Astrocyte of the cerebellum (primary cell): ENCODE data around the gene THUMPD3.
A peak's percentile ranks its signal among the peaks of the same experiment; 100 is the strongest.

Source experiments
- DNase-seq: peaks from one replicate; pipeline ENCODE4 v3.0.0-alpha.2; 2011; ENCODE audit warnings: low read depth
- H3K4me3 ChIP-seq: 2 replicates; pipeline ENCODE4 v1.5.1; 2011; ENCODE audit warnings: mild to moderate bottlenecking, low read depth, low read length, moderate library complexity
- in situ Hi-C: cut with HindIII; loops from 2 replicates; pipeline ENCODE4 v1.10.0; 2017; ENCODE audit warnings: low sequenced_read_pairs
- TF ChIP-seq, protein P1 (sequence below): IDR thresholded peaks from 2 replicates; pipeline ENCODE4 v1.5.1; 2012; ENCODE audit warnings: low read length, low read depth, moderate library complexity, mild to moderate bottlenecking; ENCODE audit errors: missing control alignments

The THUMPD3 gene

DNA sequence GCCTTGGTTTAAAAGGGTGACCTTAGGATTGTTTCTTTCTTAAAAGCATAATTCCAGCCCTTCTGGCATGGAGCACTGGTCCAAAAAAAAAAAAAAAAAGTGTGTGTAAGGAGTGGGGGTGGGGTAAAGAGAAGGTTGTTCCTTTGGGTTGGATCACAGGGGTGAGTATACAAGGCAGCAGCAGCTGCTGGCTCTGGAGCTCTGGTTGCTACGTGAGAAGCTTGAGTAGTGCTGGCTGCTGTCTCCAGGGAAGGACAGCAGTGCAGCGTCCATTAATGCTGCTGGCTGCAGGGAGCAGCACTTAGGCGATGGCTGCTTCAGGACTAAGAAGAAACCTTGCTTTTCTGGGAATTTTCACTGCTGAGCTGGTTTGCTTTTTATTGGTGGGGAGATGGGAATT is 36.9 kb downstream of the THUMPD3 start:
- H3K4me3 ChIP-seq, result peak overlapping the region; percentile 66
- in situ Hi-C loops, result no loop called here
- DNase-seq, result peak; percentile 85
- TF ChIP-seq, protein P1, sequence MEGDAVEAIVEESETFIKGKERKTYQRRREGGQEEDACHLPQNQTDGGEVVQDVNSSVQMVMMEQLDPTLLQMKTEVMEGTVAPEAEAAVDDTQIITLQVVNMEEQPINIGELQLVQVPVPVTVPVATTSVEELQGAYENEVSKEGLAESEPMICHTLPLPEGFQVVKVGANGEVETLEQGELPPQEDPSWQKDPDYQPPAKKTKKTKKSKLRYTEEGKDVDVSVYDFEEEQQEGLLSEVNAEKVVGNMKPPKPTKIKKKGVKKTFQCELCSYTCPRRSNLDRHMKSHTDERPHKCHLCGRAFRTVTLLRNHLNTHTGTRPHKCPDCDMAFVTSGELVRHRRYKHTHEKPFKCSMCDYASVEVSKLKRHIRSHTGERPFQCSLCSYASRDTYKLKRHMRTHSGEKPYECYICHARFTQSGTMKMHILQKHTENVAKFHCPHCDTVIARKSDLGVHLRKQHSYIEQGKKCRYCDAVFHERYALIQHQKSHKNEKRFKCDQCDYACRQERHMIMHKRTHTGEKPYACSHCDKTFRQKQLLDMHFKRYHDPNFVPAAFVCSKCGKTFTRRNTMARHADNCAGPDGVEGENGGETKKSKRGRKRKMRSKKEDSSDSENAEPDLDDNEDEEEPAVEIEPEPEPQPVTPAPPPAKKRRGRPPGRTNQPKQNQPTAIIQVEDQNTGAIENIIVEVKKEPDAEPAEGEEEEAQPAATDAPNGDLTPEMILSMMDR, result no peak

DNA sequence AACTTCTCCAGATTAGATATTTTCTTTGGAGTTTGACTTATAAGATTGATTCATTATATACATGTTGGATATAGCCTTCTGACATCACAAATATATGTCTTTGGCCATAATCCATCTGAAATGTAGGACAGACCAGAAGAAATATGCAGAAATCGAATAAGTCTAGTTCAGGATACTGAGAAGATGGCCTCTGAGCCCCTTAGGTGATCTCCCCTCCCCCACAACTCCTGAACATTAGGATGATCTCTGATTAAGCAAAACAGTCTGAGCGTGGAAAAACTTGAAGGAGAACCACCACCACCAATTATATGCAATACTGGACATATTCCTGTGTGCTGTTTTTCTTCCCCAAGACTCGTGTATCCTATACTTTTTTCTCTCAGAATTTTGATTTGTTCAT is 37.8 kb downstream of the THUMPD3 start:
- DNase-seq, result no peak
- in situ Hi-C loops, result no loop called here
- TF ChIP-seq, protein P1, result no peak
- H3K4me3 ChIP-seq, result peak overlapping the region; percentile 20

DNA sequence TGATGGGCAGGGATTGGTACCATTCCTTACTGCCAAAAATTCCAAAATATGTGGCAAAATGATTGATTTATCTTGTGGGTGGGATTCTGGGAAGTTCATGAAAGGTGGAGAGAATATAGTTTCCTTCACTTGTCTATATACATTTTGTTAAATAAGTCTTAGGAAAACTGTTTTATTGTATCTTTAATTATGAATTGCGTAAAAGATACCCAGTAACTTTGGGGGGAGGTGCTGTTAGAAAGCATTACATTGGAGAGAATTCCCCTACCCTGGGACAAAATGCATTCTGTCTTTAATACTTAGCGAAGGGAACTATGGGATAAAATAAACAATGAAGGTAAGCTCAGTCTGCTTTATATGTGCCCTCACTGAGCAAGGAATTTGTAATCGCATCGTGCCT is 39.1 kb downstream of the THUMPD3 start:
- H3K4me3 ChIP-seq, result no peak overlapping the region
- DNase-seq, result no peak
- in situ Hi-C loops, result no loop called here

DNA sequence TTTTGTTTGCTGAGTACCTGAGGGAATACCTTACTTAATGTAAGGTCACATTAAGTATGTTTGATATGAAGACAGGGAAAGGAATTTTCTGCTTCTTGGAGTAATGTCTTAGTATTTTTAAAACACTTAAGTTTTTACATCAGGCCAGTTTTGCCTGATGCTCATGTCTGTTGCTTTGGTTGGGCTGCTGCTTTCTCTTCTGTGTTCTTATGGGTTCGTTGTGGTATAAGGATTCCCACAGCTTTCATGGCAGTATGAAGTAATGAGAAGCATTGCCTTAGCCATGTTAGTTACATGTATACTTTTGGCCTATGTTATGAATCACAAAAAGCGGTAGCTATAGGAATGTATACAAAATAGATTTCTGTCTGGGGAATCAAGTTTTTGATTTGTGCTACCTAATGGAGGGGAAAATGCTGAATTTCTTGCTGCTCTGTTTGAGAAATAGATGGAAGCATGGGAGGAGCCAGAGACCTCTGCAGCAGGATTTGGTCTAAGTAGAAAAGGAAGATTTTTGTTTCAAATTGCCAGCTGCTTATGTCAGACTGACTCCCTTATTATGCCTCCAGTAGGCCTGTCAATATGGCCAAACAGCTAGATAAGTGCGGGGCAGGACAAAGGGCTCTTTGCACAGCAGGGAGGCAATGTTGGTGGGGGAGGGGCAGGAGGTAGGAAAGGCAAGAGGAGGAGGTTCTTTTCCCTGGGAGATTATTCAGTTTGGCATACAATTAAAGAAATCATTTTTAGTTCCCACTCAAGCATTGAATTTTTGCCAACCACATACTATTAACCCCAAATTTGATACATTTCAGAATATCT is 39.8 kb downstream of the THUMPD3 start:
- TF ChIP-seq, protein P1, result no peak
- no peak for DNase-seq
- peak overlapping the region; percentile 14 for H3K4me3 ChIP-seq
- in situ Hi-C loops, result no loop called here

More for the DNA sequence above, 39.1 kb downstream of the THUMPD3 start:
- TF ChIP-seq, protein P1, result no peak

DNA sequence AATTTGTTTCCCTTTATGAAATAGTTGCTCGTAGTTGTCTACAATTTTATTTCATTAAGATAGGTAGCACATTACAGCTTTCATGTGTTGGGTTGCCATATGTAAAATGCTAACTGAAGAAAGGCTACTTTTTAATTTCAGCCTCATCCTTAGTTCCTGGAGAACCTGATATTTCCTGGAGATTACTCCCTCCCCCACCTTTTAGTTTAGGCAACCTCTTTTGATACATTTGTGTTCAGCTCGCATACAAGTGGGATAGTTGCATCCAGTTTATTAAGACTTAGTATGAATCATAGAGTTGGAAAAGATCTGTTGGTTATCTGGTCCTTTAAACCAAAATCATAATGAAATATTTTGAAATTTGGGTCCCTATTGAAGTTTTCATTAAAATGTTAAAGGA is 40.6 kb downstream of the THUMPD3 start:
- no peak overlapping the region for H3K4me3 ChIP-seq
- in situ Hi-C loops, result no loop called here
- TF ChIP-seq, protein P1, result no peak
- no peak for DNase-seq

DNA sequence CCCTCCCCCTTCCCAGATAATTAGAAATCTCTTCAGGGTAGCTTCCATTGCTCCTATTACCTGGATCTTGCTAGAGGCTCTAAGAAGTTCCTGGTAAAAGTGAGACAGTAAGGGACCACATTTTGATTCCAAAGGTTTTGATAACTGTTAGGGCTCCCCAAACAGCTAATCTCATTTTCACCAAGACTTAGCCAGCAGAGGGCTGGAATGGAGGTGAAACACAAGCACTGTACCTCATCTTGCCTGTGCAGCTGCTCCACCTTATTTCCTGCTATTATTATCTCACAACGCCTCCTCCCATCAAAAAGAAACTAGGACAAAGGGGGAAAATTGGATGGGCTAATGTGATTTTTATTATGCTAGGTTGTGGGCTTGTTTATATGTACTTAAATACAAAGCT is 41.8 kb downstream of the THUMPD3 start:
- in situ Hi-C loops, result no loop called here
- no peak for DNase-seq
- H3K4me3 ChIP-seq, result no peak overlapping the region
- TF ChIP-seq, protein P1, result no peak
